H1 (cell line): ENCODE results near the gene UBD. TPM values are rescaled to one million over a fixed set of nuclear protein-coding genes. Genes with fewer than 3 reads are reported as not detected.

ENCODE experiments used
- CTCF ChIA-PET: fragments of 300-600 bp; sonication (Branson Sonifier 250); formaldehyde crosslinking; loops from one replicate; lab custom pipeline; 2021; ENCODE audit not compliant: partially characterized antibody; lab: Charles Lee
- POLR2A ChIA-PET: fragments of 300-600 bp; sonication (Branson Sonifier 250); formaldehyde crosslinking; loops from one replicate; lab custom pipeline; 2021; ENCODE audit warnings: inconsistent platforms; ENCODE audit not compliant: partially characterized antibody; lab: Charles Lee
- DNase-seq, 2 experiments: peaks; one replicate each; pipeline versions ENCODE4 v3.0.0 to v3.0.0-alpha.2; 2010 to 2022; ENCODE audit warnings: low spot score in 2 of 2, low read depth in 1 of 2, mixed read lengths in 1 of 2
- FAIRE-seq: peaks from 2 replicates; lab custom pipeline; 2011; peaks lifted over from hg19 to GRCh38; lab: Jason Lieb, UNC
- H2AFZ ChIP-seq: 2 replicates; pipeline ENCODE4 v1.8.1; 2012; ENCODE audit warnings: low read length, inconsistent platforms
- H2AK5ac ChIP-seq: 2 replicates; pipeline ENCODE4 v1.6.1; 2013; ENCODE audit warnings: low read depth, low read length
- H2BK120ac ChIP-seq: replicated peaks from 2 replicates; pipeline ENCODE3; 2013; ENCODE audit warnings: low read depth, low read length, inconsistent platforms
- H2BK12ac ChIP-seq: 2 replicates; pipeline ENCODE4 v1.6.1; 2013; ENCODE audit warnings: low read depth, low read length
- H2BK15ac ChIP-seq: 2 replicates; pipeline ENCODE4 v1.6.1; 2013; ENCODE audit warnings: low read length
- H2BK20ac ChIP-seq: 2 replicates; pipeline ENCODE4 v1.6.1; 2013; ENCODE audit warnings: low read length
- H2BK5ac ChIP-seq: 2 replicates; pipeline ENCODE4 v1.6.1; 2013; ENCODE audit warnings: low read depth, low read length
- H3K14ac ChIP-seq: 2 replicates; pipeline ENCODE4 v1.6.1; 2013; ENCODE audit warnings: inconsistent platforms; ENCODE audit not compliant: insufficient read length
- H3K18ac ChIP-seq: 2 replicates; pipeline ENCODE4 v1.6.1; 2013; ENCODE audit warnings: low read length; ENCODE audit errors: extremely low read depth
- H3K23ac ChIP-seq: 2 replicates; pipeline ENCODE4 v1.6.1; 2013; ENCODE audit warnings: inconsistent platforms; ENCODE audit not compliant: insufficient read length
- H3K23me2 ChIP-seq: 2 replicates; pipeline ENCODE4 v1.6.1; 2013; ENCODE audit warnings: low read depth, low read length
- H3K27ac ChIP-seq: 2 replicates; pipeline ENCODE4 v1.6.1; 2011; ENCODE audit warnings: low read depth, low read length, inconsistent platforms
- H3K27me3 ChIP-seq, 4 experiments: replicated peaks in 1 of 4; 1 replicate in 1 of 4; 2 replicates in 3 of 4; pipeline versions ENCODE4 v1.6.1 to v1.8.1; 2011 to 2013; ENCODE audit warnings: low read length in 3 of 4, mild to moderate bottlenecking in 3 of 4, inconsistent platforms in 2 of 4, mixed read lengths in 2 of 4, moderate library complexity in 1 of 4; ENCODE audit not compliant: control insufficient read depth in 3 of 4, insufficient read depth in 3 of 4; ENCODE audit errors: extremely low read depth in 1 of 4
- H3K36me3 ChIP-seq, 4 experiments: 2 replicates each; pipeline versions ENCODE4 v1.6.1 to v1.8.1; 2011 to 2013; ENCODE audit warnings: mild to moderate bottlenecking in 4 of 4, low read length in 3 of 4, moderate library complexity in 2 of 4, control low read depth in 1 of 4, inconsistent platforms in 1 of 4; ENCODE audit not compliant: insufficient read depth in 4 of 4, control insufficient read depth in 2 of 4
- H3K4ac ChIP-seq: replicated peaks from 2 replicates; pipeline ENCODE3; 2013; ENCODE audit warnings: low read length, low read depth, mixed read lengths, inconsistent platforms; ENCODE audit not compliant: insufficient read length
- H3K4me1 ChIP-seq, 4 experiments: replicated peaks in 1 of 4; 1 replicate in 1 of 4; 2 replicates in 3 of 4; pipeline versions ENCODE4 v1.6.1 to v1.8.1; 2011 to 2013; ENCODE audit warnings: low read length in 3 of 4, inconsistent platforms in 2 of 4, mixed read lengths in 1 of 4; ENCODE audit not compliant: insufficient read depth in 4 of 4, control insufficient read depth in 3 of 4
- H3K4me2 ChIP-seq, 2 experiments: 2 replicates each; pipeline versions ENCODE4 v1.6.1 to v1.8.1; 2011 to 2013; ENCODE audit warnings: low read depth in 2 of 2, low read length in 2 of 2, control low read depth in 1 of 2, inconsistent platforms in 1 of 2, mild to moderate bottlenecking in 1 of 2; ENCODE audit not compliant: insufficient read depth in 1 of 2
- H3K4me3 ChIP-seq, 4 experiments: fragments of 200-600, 300-600 bp in 1 of 4; sonication (generic), shearing (Covaris generic), sonication (Bioruptor Twin) in 1 of 4; 2 replicates each; pipeline versions ENCODE4 v1.5.1 to v1.8.1; 2011 to 2016; ENCODE audit warnings: low read length in 4 of 4, low read depth in 3 of 4, control low read depth in 2 of 4, inconsistent platforms in 2 of 4, mild to moderate bottlenecking in 2 of 4, mixed read lengths in 1 of 4, moderate library complexity in 1 of 4; ENCODE audit not compliant: insufficient read depth in 2 of 4; ENCODE audit errors: extremely low read depth in 1 of 4
- H3K56ac ChIP-seq: replicated peaks from 2 replicates; pipeline ENCODE3; 2013; ENCODE audit warnings: low read depth, mild to moderate bottlenecking, mixed read lengths, low read length, inconsistent platforms; ENCODE audit not compliant: insufficient read length
- H3K79me1 ChIP-seq: 2 replicates; pipeline ENCODE4 v1.6.1; 2013; ENCODE audit warnings: low read depth, low read length, control low read depth
- H3K79me2 ChIP-seq, 2 experiments: 2 replicates each; pipeline versions ENCODE4 v1.6.1 to v1.8.1; 2012 to 2013; ENCODE audit warnings: low read length in 2 of 2, mild to moderate bottlenecking in 2 of 2, inconsistent platforms in 1 of 2; ENCODE audit not compliant: insufficient read depth in 2 of 2, control insufficient read depth in 1 of 2
- H3K9ac ChIP-seq, 4 experiments: replicated peaks in 1 of 4; 1 replicate in 1 of 4; 2 replicates in 3 of 4; pipeline versions ENCODE4 v1.6.1 to v1.8.1; 2011 to 2013; ENCODE audit warnings: low read depth in 3 of 4, low read length in 3 of 4, control low read depth in 2 of 4, mild to moderate bottlenecking in 2 of 4, moderate library complexity in 2 of 4, inconsistent platforms in 1 of 4; ENCODE audit errors: extremely low read depth in 1 of 4
- H3K9me3 ChIP-seq, 2 experiments: 2 replicates each; pipeline versions ENCODE4 v1.6.1 to v1.8.1; 2012 to 2013; ENCODE audit warnings: mild to moderate bottlenecking in 2 of 2, moderate library complexity in 2 of 2, control low read depth in 1 of 2, inconsistent platforms in 1 of 2, low read depth in 1 of 2, low read length in 1 of 2, mixed read lengths in 1 of 2; ENCODE audit not compliant: insufficient read depth in 2 of 2
- H4K20me1 ChIP-seq, 2 experiments: replicated peaks in 1 of 2; 2 replicates each; pipeline versions ENCODE3 to v1.8.1; 2011 to 2013; ENCODE audit warnings: inconsistent platforms in 2 of 2, low read length in 2 of 2, mild to moderate bottlenecking in 1 of 2; ENCODE audit not compliant: insufficient read depth in 2 of 2, control insufficient read depth in 1 of 2
- H4K5ac ChIP-seq: 2 replicates; pipeline ENCODE4 v1.6.1; 2013; ENCODE audit warnings: low read length, low read depth, mixed read lengths, inconsistent platforms; ENCODE audit not compliant: insufficient read length
- H4K8ac ChIP-seq: 2 replicates; pipeline ENCODE4 v1.8.0; 2013; ENCODE audit warnings: mild to moderate bottlenecking, moderate library complexity, low read length, inconsistent platforms; ENCODE audit not compliant: insufficient read depth; ENCODE audit errors: extremely low read depth
- H4K91ac ChIP-seq: replicated peaks from 2 replicates; pipeline ENCODE3; 2013; ENCODE audit warnings: low read length, mixed read lengths, inconsistent platforms; ENCODE audit not compliant: insufficient read length
- ATF2 ChIP-seq: IDR thresholded peaks from 2 replicates; pipeline ENCODE4 v1.6.1; 2012; ENCODE audit warnings: low read length, inconsistent platforms
- ATF3 ChIP-seq: IDR thresholded peaks from 2 replicates; pipeline ENCODE4 v1.6.1; 2011; ENCODE audit warnings: low read depth, mild to moderate bottlenecking, low read length; ENCODE audit not compliant: insufficient read depth
- CHD1 ChIP-seq: IDR thresholded peaks from 2 replicates; pipeline ENCODE4 v1.6.1; 2012; ENCODE audit warnings: low read depth, low read length, improper control_type of control experiment
- HDAC6 ChIP-seq: IDR thresholded peaks from one replicate; pipeline ENCODE4 v1.7.1; 2012; ENCODE audit warnings: low read depth, mild to moderate bottlenecking, inconsistent platforms, low read length, moderate library complexity
- JUND ChIP-seq: IDR thresholded peaks from 2 replicates; pipeline ENCODE4 v1.6.1; 2011; ENCODE audit warnings: mild to moderate bottlenecking, improper control_type of control experiment, low read length
- KDM4A ChIP-seq: IDR thresholded peaks from one replicate; pipeline ENCODE4 v1.7.1; 2012; ENCODE audit warnings: low read depth, mild to moderate bottlenecking, moderate library complexity, low read length, inconsistent platforms; ENCODE audit not compliant: severe bottlenecking
- RAD21 ChIP-seq, 2 experiments: IDR thresholded peaks in 1 of 2; conservative IDR thresholded peaks in 1 of 2; 2 replicates each; pipeline ENCODE4 v1.6.1; 2011; ENCODE audit warnings: low read depth in 2 of 2, low read length in 2 of 2, improper control_type of control experiment in 1 of 2, inconsistent platforms in 1 of 2, mild to moderate bottlenecking in 1 of 2, moderate library complexity in 1 of 2
- RBBP5 ChIP-seq: IDR thresholded peaks from 2 replicates; pipeline ENCODE4 v1.7.1; 2012; ENCODE audit warnings: low read depth, mild to moderate bottlenecking, inconsistent platforms, low read length, moderate library complexity, borderline replicate concordance
- TAF7 ChIP-seq: optimal IDR thresholded peaks from 2 replicates; pipeline ENCODE3; 2011; ENCODE audit warnings: low read depth, mild to moderate bottlenecking, inconsistent platforms, low read length, moderate library complexity, borderline replicate concordance
- YY1 ChIP-seq: IDR thresholded peaks from 2 replicates; pipeline ENCODE4 v1.6.1; 2011; ENCODE audit warnings: low read depth, mild to moderate bottlenecking, low read length
- ZNF274 ChIP-seq: IDR thresholded peaks from 2 replicates; pipeline ENCODE4 v1.7.0; 2012; ENCODE audit warnings: low read length, borderline replicate concordance; ENCODE audit errors: extremely low read depth
- polyA plus RNA-seq, 7 experiments: library from polyadenylated mRNA; depleted of rRNA in 3 of 7; stranded (reverse) in 5 of 7; unstranded in 2 of 7; fragments of >200 nt in 5 of 7; fragments of 200-250 nt in 2 of 7; gene quantifications; 1 replicate in 5 of 7; 2 replicates in 1 of 7; 4 replicates in 1 of 7; pipeline versions ENCODE4 v1.2.1 to v1.2.3, GENCODE V29; 2011 to 2013; ENCODE audit warnings: missing spikeins in 2 of 7, mixed read lengths in 2 of 7
- total RNA-seq: library from RNA; stranded (reverse); fragmentation: NEBNext Ultra II Directional; extraction: Animal tissue kit (Norgen Biotek cat#: 25700); gene quantifications from 2 replicates; pipeline ENCODE4 v1.2.1, GENCODE V29; 2021

The UBD gene
- total and polyA plus RNA-seq, 2 of the 8 experiments (the other 6 are each of a cell fraction or from before 2014, with no cell fraction given): 0.23 TPM; not detected in 1

GRCh38 chr6:29608131-29608530, 48.6 kb upstream of the UBD start:
- Histone ChIP-seq H3K14ac (no peak overlapping the region), H4K8ac (no peak overlapping the region), H2AFZ (no peak overlapping the region), H3K27ac (no peak overlapping the region), H2BK20ac (no peak overlapping the region), H3K4me1 (peaks cover 0 to 4% (median 0%) of the 10 kb centered on the region in 4 experiments; a peak in 3 of 7 replicates), H3K23ac (no peak overlapping the region), H3K4me3 (no peak overlapping the region), H3K18ac (no peak overlapping the region), H2BK12ac (no peak overlapping the region), H3K27me3 (no peaks in the 10 kb centered on the region), H4K5ac (no peak overlapping the region), H2BK120ac (no peak overlapping the region), H3K4ac (no peak overlapping the region), H3K79me2 (no peaks in the 10 kb centered on the region), H4K91ac (no peak overlapping the region), H3K4me2 (no peak overlapping the region), H2BK15ac (no peak overlapping the region), H2BK5ac (no peak overlapping the region), H2AK5ac (no peak overlapping the region), H3K9me3 (no peaks in the 10 kb centered on the region), H3K79me1 (peaks cover 4% of the 10 kb centered on the region; the same call in 1 of the 2 replicates), H4K20me1 (peaks cover 5 to 14% of the 10 kb centered on the region in 2 experiments), H3K23me2 (no peaks in the 10 kb centered on the region), H3K36me3 (peaks cover 44 to 96% (median 83%) of the 10 kb centered on the region in 4 experiments), H3K56ac (no peak overlapping the region), H3K9ac (no peak overlapping the region)
- ChIA-PET POLR2A (interaction anchor here (0.8 to 5.4 kb wide), 5 partner anchors 9 to 19 kb away, joined by 3 to 58 read pairs (median 21); no protein-coding TSS in a partner anchor), CTCF (interaction anchor here (1.4 to 4.5 kb wide), 2 partner anchors 9 to 11 kb away, joined by 4 to 31 read pairs; no protein-coding TSS in a partner anchor)
- FAIRE-seq (no peak), DNase-seq (no peak)
- no peak for TF ChIP-seq RBBP5
- TF ChIP-seq ZNF274: no peak
- TF ChIP-seq JUND: no peak
- no peak for TF ChIP-seq HDAC6
- no peak for TF ChIP-seq KDM4A
- no peak for TF ChIP-seq YY1
- TF ChIP-seq RAD21 (IDR thresholded peaks at IDR 0.05 in 1 of 2, conservative IDR thresholded peaks at IDR 0.05 in 1 of 2; ENCODE audit: low read depth in 2 of 2, low read length in 2 of 2): no peak
- no peak for TF ChIP-seq TAF7
- no peak for TF ChIP-seq ATF2
- TF ChIP-seq ATF3: no peak
- no peak for TF ChIP-seq CHD1
